H1 (cell line): Measurements from ENCODE around the gene KIF1B. TPM values are rescaled to one million over a fixed set of nuclear protein-coding genes. Genes with fewer than 3 reads are reported as not detected.

ENCODE experiments used
- CHD1 ChIP-seq: IDR thresholded peaks from 2 replicates; pipeline ENCODE4 v1.6.1; 2012; ENCODE audit warnings: low read depth, low read length, improper control_type of control experiment
- CHD7 ChIP-seq: fragments of 300-600 bp; sonication (generic); IDR thresholded peaks from 2 replicates; pipeline ENCODE4 v1.7.1; 2012; ENCODE audit warnings: low read length, moderate library complexity, mild to moderate bottlenecking, inconsistent platforms; ENCODE audit not compliant: insufficient replicate concordance
- SP1 ChIP-seq: IDR thresholded peaks from 2 replicates; pipeline ENCODE4 v1.6.1; 2011; ENCODE audit warnings: low read depth, low read length
- polyA plus RNA-seq, 7 experiments: library from polyadenylated mRNA; depleted of rRNA in 3 of 7; stranded (reverse) in 5 of 7; unstranded in 2 of 7; fragments of >200 nt in 5 of 7; fragments of 200-250 nt in 2 of 7; gene quantifications; 1 replicate in 5 of 7; 2 replicates in 1 of 7; 4 replicates in 1 of 7; pipeline versions ENCODE4 v1.2.1 to v1.2.3, GENCODE V29; 2011 to 2013; ENCODE audit warnings: missing spikeins in 2 of 7, mixed read lengths in 2 of 7
- total RNA-seq: library from RNA; stranded (reverse); fragmentation: NEBNext Ultra II Directional; extraction: Animal tissue kit (Norgen Biotek cat#: 25700); gene quantifications from 2 replicates; pipeline ENCODE4 v1.2.1, GENCODE V29; 2021

KIF1B gene
- total and polyA plus RNA-seq, 2 of the 8 experiments (the other 6 are each of a cell fraction or from before 2014, with no cell fraction given), result 39.1 to 74.2 TPM

GRCh38 chr1:10208537-10208936 is 1.8 kb upstream of the KIF1B start (continued):
- TF ChIP-seq CHD7, result no peak
- no peak for TF ChIP-seq SP1
- TF ChIP-seq CHD1, result no peak
